ENCODE data around the gene GPR39.
"Not testable (repeated sequence)": the region's sequence is repeated elsewhere in the genome, so short reads cannot be mapped to it uniquely, and the experiment has no call there.

The GPR39 gene

DNA sequence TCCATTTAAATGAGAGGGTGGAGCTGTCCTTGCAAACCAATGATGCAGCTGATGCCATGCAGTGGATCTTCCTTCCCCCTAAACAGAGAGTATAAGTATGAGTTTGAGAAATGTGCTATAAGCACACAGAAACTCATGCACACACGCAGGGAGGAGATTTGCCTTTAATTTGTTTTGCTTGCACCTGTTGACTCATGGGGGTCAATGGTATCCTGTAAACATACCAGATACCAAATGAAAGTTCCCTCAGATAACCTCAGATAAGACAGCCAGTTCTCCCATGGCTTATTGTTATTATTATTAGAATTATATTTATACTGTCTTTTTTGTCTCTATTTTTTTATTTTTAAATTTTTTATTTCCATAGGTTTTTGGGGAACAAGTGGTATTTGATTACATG lies 29.5 kb upstream of the GPR39 start:
- no peaks in the 10 kb centered on the region for H3K27me3 ChIP-seq (ENCODE audit: insufficient read depth, poor library complexity, severe bottlenecking)
- H3K27ac ChIP-seq (ENCODE audit: poor library complexity, severe bottlenecking): no peak overlapping the region
- no peaks in the 10 kb centered on the region for H3K9me3 ChIP-seq (ENCODE audit: severe bottlenecking)
- no peaks in the 10 kb centered on the region for H3K4me1 ChIP-seq (ENCODE audit: insufficient read depth, poor library complexity, severe bottlenecking)
- H3K4me3 ChIP-seq (ENCODE audit: severe bottlenecking): no peak overlapping the region
- ATAC-seq (ENCODE audit: low read depth): no peak
- no peaks in the 10 kb centered on the region for H3K36me3 ChIP-seq (ENCODE audit: low read depth)
- no peak for DNase-seq (ENCODE audit: low spot score)
- TF ChIP-seq, protein P1, sequence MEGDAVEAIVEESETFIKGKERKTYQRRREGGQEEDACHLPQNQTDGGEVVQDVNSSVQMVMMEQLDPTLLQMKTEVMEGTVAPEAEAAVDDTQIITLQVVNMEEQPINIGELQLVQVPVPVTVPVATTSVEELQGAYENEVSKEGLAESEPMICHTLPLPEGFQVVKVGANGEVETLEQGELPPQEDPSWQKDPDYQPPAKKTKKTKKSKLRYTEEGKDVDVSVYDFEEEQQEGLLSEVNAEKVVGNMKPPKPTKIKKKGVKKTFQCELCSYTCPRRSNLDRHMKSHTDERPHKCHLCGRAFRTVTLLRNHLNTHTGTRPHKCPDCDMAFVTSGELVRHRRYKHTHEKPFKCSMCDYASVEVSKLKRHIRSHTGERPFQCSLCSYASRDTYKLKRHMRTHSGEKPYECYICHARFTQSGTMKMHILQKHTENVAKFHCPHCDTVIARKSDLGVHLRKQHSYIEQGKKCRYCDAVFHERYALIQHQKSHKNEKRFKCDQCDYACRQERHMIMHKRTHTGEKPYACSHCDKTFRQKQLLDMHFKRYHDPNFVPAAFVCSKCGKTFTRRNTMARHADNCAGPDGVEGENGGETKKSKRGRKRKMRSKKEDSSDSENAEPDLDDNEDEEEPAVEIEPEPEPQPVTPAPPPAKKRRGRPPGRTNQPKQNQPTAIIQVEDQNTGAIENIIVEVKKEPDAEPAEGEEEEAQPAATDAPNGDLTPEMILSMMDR (IDR thresholded peaks at IDR 0.05; ENCODE audit: poor library complexity, severe bottlenecking): no peak

GRCh38 chr2:132390076-132390475 lies 26.5 kb upstream of the GPR39 start:
- H3K4me3 ChIP-seq (ENCODE audit: severe bottlenecking): no peak overlapping the region
- TF ChIP-seq, protein P1 (IDR thresholded peaks at IDR 0.05; ENCODE audit: poor library complexity, severe bottlenecking): no peak
- no peaks in the 10 kb centered on the region for H3K27me3 ChIP-seq (ENCODE audit: insufficient read depth, poor library complexity, severe bottlenecking)
- no peaks in the 10 kb centered on the region for H3K36me3 ChIP-seq (ENCODE audit: low read depth)
- no peaks in the 10 kb centered on the region for H3K9me3 ChIP-seq (ENCODE audit: severe bottlenecking)
- DNase-seq (ENCODE audit: low spot score) (no peak), ATAC-seq (ENCODE audit: low read depth) (no peak)
- no peaks in the 10 kb centered on the region for H3K4me1 ChIP-seq (ENCODE audit: insufficient read depth, poor library complexity, severe bottlenecking)
- H3K27ac ChIP-seq (ENCODE audit: poor library complexity, severe bottlenecking): no peak overlapping the region

- Histone ChIP-seq H3K4me3 (ENCODE audit: severe bottlenecking) (no peak overlapping the region), H3K27ac (ENCODE audit: poor library complexity, severe bottlenecking) (no peak overlapping the region), H3K9me3 (ENCODE audit: severe bottlenecking) (no peaks in the 10 kb centered on the region), H3K4me1 (ENCODE audit: insufficient read depth, poor library complexity, severe bottlenecking) (no peaks in the 10 kb centered on the region), H3K27me3 (ENCODE audit: insufficient read depth, poor library complexity, severe bottlenecking) (no peaks in the 10 kb centered on the region), H3K36me3 (ENCODE audit: low read depth) (no peaks in the 10 kb centered on the region)
- ATAC-seq (ENCODE audit: low read depth) (no peak), DNase-seq (ENCODE audit: low spot score) (no peak)
- TF ChIP-seq, protein P1 (IDR thresholded peaks at IDR 0.05; ENCODE audit: poor library complexity, severe bottlenecking): no peak
These were observed 25.2 kb upstream of the GPR39 start for GRCh38 chr2:132391378-132391777.

- Histone ChIP-seq H3K27ac (ENCODE audit: poor library complexity, severe bottlenecking) (no peak overlapping the region), H3K4me1 (ENCODE audit: insufficient read depth, poor library complexity, severe bottlenecking) (no peaks in the 10 kb centered on the region), H3K9me3 (ENCODE audit: severe bottlenecking) (no peaks in the 10 kb centered on the region), H3K27me3 (ENCODE audit: insufficient read depth, poor library complexity, severe bottlenecking) (no peaks in the 10 kb centered on the region), H3K4me3 (ENCODE audit: severe bottlenecking) (no peak overlapping the region), H3K36me3 (ENCODE audit: low read depth) (no peaks in the 10 kb centered on the region)
- TF ChIP-seq, protein P1 (IDR thresholded peaks at IDR 0.05; ENCODE audit: poor library complexity, severe bottlenecking): no peak
- DNase-seq (ENCODE audit: low spot score) (no peak), ATAC-seq (ENCODE audit: low read depth) (no peak)
These were observed 24.4 kb upstream of the GPR39 start for GRCh38 chr2:132392221-132392620.

- Histone ChIP-seq H3K27ac (ENCODE audit: poor library complexity, severe bottlenecking) (no peak overlapping the region), H3K36me3 (ENCODE audit: low read depth) (no peaks in the 10 kb centered on the region), H3K4me1 (ENCODE audit: insufficient read depth, poor library complexity, severe bottlenecking) (no peaks in the 10 kb centered on the region), H3K4me3 (ENCODE audit: severe bottlenecking) (no peak overlapping the region), H3K9me3 (ENCODE audit: severe bottlenecking) (no peaks in the 10 kb centered on the region), H3K27me3 (ENCODE audit: insufficient read depth, poor library complexity, severe bottlenecking) (no peaks in the 10 kb centered on the region)
- DNase-seq (ENCODE audit: low spot score) (no peak), ATAC-seq (ENCODE audit: low read depth) (no peak)
- TF ChIP-seq, protein P1 (IDR thresholded peaks at IDR 0.05; ENCODE audit: poor library complexity, severe bottlenecking): no peak
These were observed 23.7 kb upstream of the GPR39 start for GRCh38 chr2:132392879-132393278.

DNA sequence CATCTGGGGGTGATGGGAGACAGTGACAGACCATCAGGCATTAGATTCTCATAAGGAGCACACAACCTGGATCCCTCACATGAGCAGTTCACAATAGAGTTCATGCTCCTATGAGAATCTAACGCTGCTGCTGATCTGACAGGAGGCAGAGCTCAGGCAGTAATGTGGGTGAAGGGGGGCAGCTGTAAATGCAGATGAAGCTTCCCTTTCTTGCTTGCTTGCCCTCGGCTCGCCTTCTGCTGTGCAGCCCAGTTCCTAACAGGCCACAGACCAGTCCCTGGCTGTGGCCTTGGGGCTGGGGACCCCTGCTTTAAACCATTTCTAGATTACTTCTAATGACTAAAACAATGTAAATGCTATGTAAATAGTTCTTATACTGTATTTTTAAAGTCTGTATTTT lies 19.6 kb upstream of the GPR39 start:
- not testable (repeated sequence) for ATAC-seq (ENCODE audit: low read depth); DNase-seq (ENCODE audit: low spot score); H3K27ac ChIP-seq (ENCODE audit: poor library complexity, severe bottlenecking); H3K4me1 ChIP-seq (ENCODE audit: insufficient read depth, poor library complexity, severe bottlenecking); H3K4me3 ChIP-seq (ENCODE audit: severe bottlenecking); H3K9me3 ChIP-seq (ENCODE audit: severe bottlenecking); H3K27me3 ChIP-seq (ENCODE audit: insufficient read depth, poor library complexity, severe bottlenecking); H3K36me3 ChIP-seq (ENCODE audit: low read depth)
